PC-9 (cell line): ENCODE results near the gene CELF4. TPM values are rescaled to one million over a fixed set of nuclear protein-coding genes. Genes with fewer than 3 reads are reported as not detected.

Experiments used
- Bru-seq: library from RNA; stranded (reverse); fragments of 400-500 nt; gene quantifications from one replicate; lab custom pipeline; 2021; lab: Mats Ljungman, UMichigan
- BruChase-seq, 2 experiments: library from RNA; stranded (reverse); fragments of 400-500 nt; gene quantifications; one replicate each; lab custom pipeline; 2021; lab: Mats Ljungman, UMichigan
- BruUV-seq: library from RNA; stranded (reverse); fragments of 400-500 nt; replicated peaks from 2 replicates; lab custom pipeline; 2021; lab: Mats Ljungman, UMichigan
- CTCF ChIA-PET: fragments of 300-600 bp; sonication (Branson Sonifier 250); formaldehyde crosslinking; loops from one replicate; lab custom pipeline; 2022; ENCODE audit warnings: antibody characterized with exemption; lab: Charles Lee
- POLR2A ChIA-PET: fragments of 300-600 bp; sonication (Branson Sonifier 250); formaldehyde crosslinking; loops from one replicate; lab custom pipeline; 2022; ENCODE audit warnings: antibody characterized with exemption; ENCODE audit not compliant: unreplicated experiment; lab: Charles Lee
- DNase-seq, 2 experiments: peaks; one replicate each; pipeline versions ENCODE4 v3.0.0 to v3.0.0-alpha.2; 2015 to 2022; ENCODE audit warnings: mixed read lengths in 1 of 2
- H2AFZ ChIP-seq: fragments of 200-600 bp; sonication (generic); 2 replicates; pipeline ENCODE4 v1.8.1; 2017; ENCODE audit warnings: antibody characterized with exemption
- H3F3A ChIP-seq: fragments of 200-600 bp; sonication (generic); 2 replicates; pipeline ENCODE4 v1.8.1; 2017; ENCODE audit warnings: antibody characterized with exemption, mild to moderate bottlenecking, low read depth; ENCODE audit not compliant: insufficient read depth
- H3K27ac ChIP-seq: fragments of 200-600 bp; sonication (generic); 2 replicates; pipeline ENCODE4 v1.6.1; 2016; ENCODE audit warnings: mixed run types
- H3K27me3 ChIP-seq: fragments of 200-600 bp; sonication (generic); 2 replicates; pipeline ENCODE4 v1.6.1; 2016; ENCODE audit warnings: low read depth, mixed run types; ENCODE audit not compliant: insufficient read depth
- H3K36me3 ChIP-seq: fragments of 200-600 bp; sonication (generic); 2 replicates; pipeline ENCODE4 v1.6.1; 2016; ENCODE audit warnings: low read depth, mixed run types
- H3K4me1 ChIP-seq: fragments of 200-600 bp; sonication (generic); replicated peaks from 2 replicates; pipeline ENCODE4 v1.6.1; 2016; ENCODE audit warnings: mixed run types; ENCODE audit not compliant: insufficient read depth
- H3K4me2 ChIP-seq: fragments of 200-600 bp; sonication (generic); 2 replicates; pipeline ENCODE4 v1.6.1; 2017; ENCODE audit warnings: mixed run types
- H3K4me3 ChIP-seq: fragments of 200-600 bp; sonication (generic); 2 replicates; pipeline ENCODE4 v1.6.1; 2016; ENCODE audit warnings: mixed run types
- H3K79me2 ChIP-seq: fragments of 200-600 bp; sonication (generic); 2 replicates; pipeline ENCODE4 v1.6.1; 2017; ENCODE audit warnings: low read depth, mixed run types
- H3K9me2 ChIP-seq: fragments of 200-600 bp; sonication (generic); 2 replicates; pipeline ENCODE4 v1.8.1; 2017; ENCODE audit warnings: mild to moderate bottlenecking; ENCODE audit not compliant: insufficient read depth
- H3K9me3 ChIP-seq: fragments of 200-600 bp; sonication (generic); 2 replicates; pipeline ENCODE4 v1.8.1; 2016; ENCODE audit warnings: low read depth; ENCODE audit not compliant: insufficient read depth
- H4K20me1 ChIP-seq: fragments of 200-600 bp; sonication (generic); 2 replicates; pipeline ENCODE4 v1.8.1; 2017; ENCODE audit not compliant: insufficient read depth
- CTCF ChIP-seq: fragments of 200-600 bp; sonication (generic); conservative IDR thresholded peaks from 2 replicates; pipeline ENCODE4 v1.6.1; 2017; ENCODE audit warnings: mixed run types, antibody characterized with exemption, mild to moderate bottlenecking, moderate library complexity
- EZH2 ChIP-seq: fragments of 200-600 bp; sonication (generic); IDR thresholded peaks from 2 replicates; pipeline ENCODE4 v1.8.0; 2017; ENCODE audit warnings: antibody characterized with exemption, low read depth
- intact Hi-C: fragments of 100-400 bp; cut with micrococcal nuclease; formaldehyde crosslinking; loops from one replicate; pipeline ENCODE4 v1.10.0; 2022; ENCODE audit not compliant: unreplicated experiment
- long read RNA-seq: library from polyadenylated mRNA; stranded (forward); transcript quantifications from one replicate; pipeline ENCODE4 v2.0.0, GENCODE V29; 2022
- total RNA-seq: library from RNA; stranded (reverse); gene quantifications from 2 replicates; pipeline ENCODE4 v1.2.3, GENCODE V29; 2021

CELF4 gene
- 1.2 and 1.9 TPM in 2 replicates for total RNA-seq
- percentile 7 among the genes with signal in this experiment for Bru-seq, nascent RNA
- BruChase-seq, experiment 1, labeled RNA remaining after a 2-hour chase: percentile 14 among the genes with signal in this experiment
- BruChase-seq, experiment 2, labeled RNA remaining after a 6-hour chase: percentile 7 among the genes with signal in this experiment
- long read RNA-seq, partial matches to known transcripts: 0 of 2 reads
- long read RNA-seq, other reads (novel, unspliced or antisense): 2 of 2 reads

GRCh38 chr18:37565101-37565976 is at the start of gene CELF4:
Gene CELF4, minus strand, starts transcription at chr18:37565798.
- no peaks in the 10 kb centered on the region for H3F3A ChIP-seq
- intact Hi-C loops: no loop called here
- no peak within 1 kb of the TSS for H3K4me3 ChIP-seq
- no peak within 1 kb of the TSS for H3K4me2 ChIP-seq
- H3K9me3 ChIP-seq: no peaks in the 10 kb centered on the region
- 0 out of 2 replicates have a peak, but pooled peaks cover 8% of the 10 kb centered on the region for H3K27me3 ChIP-seq
- no peak within 1 kb of the TSS for H2AFZ ChIP-seq
- H4K20me1 ChIP-seq: no peaks in the 10 kb centered on the region
- no peaks in the 10 kb centered on the region for H3K36me3 ChIP-seq
- TF ChIP-seq EZH2 (no peak), CTCF (no peak)
- no peak for DNase-seq
- ChIA-PET CTCF (no interaction called here), POLR2A (no interaction called here)
- H3K79me2 ChIP-seq: no peaks in the 10 kb centered on the region
- H3K4me1 ChIP-seq: no peaks in the 10 kb centered on the region
- H3K9me2 ChIP-seq: no peaks in the 10 kb centered on the region
- no TSS peak for BruUV-seq
- no peak within 1 kb of the TSS for H3K27ac ChIP-seq

- no peak for TF ChIP-seq EZH2
- TF ChIP-seq CTCF: no peak
- no peak overlapping the region for H3K27ac ChIP-seq
- no peaks in the 10 kb centered on the region for H3K79me2 ChIP-seq
- H3K4me2 ChIP-seq: no peak overlapping the region
- no peak for DNase-seq
- H3K9me2 ChIP-seq: no peaks in the 10 kb centered on the region
- H4K20me1 ChIP-seq: no peaks in the 10 kb centered on the region
- no peaks in the 10 kb centered on the region for H3K9me3 ChIP-seq
- no peak overlapping the region for H2AFZ ChIP-seq
- H3K4me3 ChIP-seq: no peak overlapping the region
- no peaks in the 10 kb centered on the region for H3K4me1 ChIP-seq
- ChIA-PET POLR2A (no interaction called here), CTCF (no interaction called here)
- H3F3A ChIP-seq: no peaks in the 10 kb centered on the region
- no peaks in the 10 kb centered on the region for H3K27me3 ChIP-seq
- no TSS peak for BruUV-seq
- intact Hi-C loops: no loop called here
- H3K36me3 ChIP-seq: no peaks in the 10 kb centered on the region
Measured at GRCh38 chr18:37613253-37613565, 47.6 kb upstream of the CELF4 start.

GRCh38 chr18:37612524-37613252 is 47.1 kb upstream of the CELF4 start:
- Histone ChIP-seq H3K27me3 (no peaks in the 10 kb centered on the region), H3K9me2 (no peaks in the 10 kb centered on the region), H3K4me2 (no peak overlapping the region), H3K36me3 (no peaks in the 10 kb centered on the region), H3K4me3 (no peak overlapping the region), H3F3A (no peaks in the 10 kb centered on the region), H4K20me1 (no peaks in the 10 kb centered on the region), H3K27ac (no peak overlapping the region), H2AFZ (no peak overlapping the region), H3K9me3 (no peaks in the 10 kb centered on the region), H3K4me1 (no peaks in the 10 kb centered on the region), H3K79me2 (no peaks in the 10 kb centered on the region)
- DNase-seq: no peak
- TF ChIP-seq EZH2: no peak
- no peak for TF ChIP-seq CTCF
- no TSS peak for BruUV-seq
- ChIA-PET CTCF (no interaction called here), POLR2A (no interaction called here)
- intact Hi-C loops: no loop called here
